SK-N-SH (cell line): ENCODE measurements around the gene FRAS1. TPM values are rescaled to one million over a fixed set of nuclear protein-coding genes. Genes with fewer than 3 reads are reported as not detected.

Experiments
- CTCF ChIA-PET: fragments of 300-600, 350-600 bp; formaldehyde crosslinking; extraction: SDS; loops from one replicate; lab custom pipeline; 2021; lab: Yijun Ruan, JAX
- POLR2A ChIA-PET: fragments of 350-600 bp; sonication (Branson Sonifier 250); formaldehyde crosslinking; extraction: SDS; loops from one replicate; lab custom pipeline; 2020; ENCODE audit warnings: antibody characterized with exemption, inconsistent platforms; lab: Yijun Ruan, JAX
- DNase-seq: peaks from one replicate; pipeline ENCODE4 v3.0.0; 2012
- H2AFZ ChIP-seq: fragments of 200-600 bp; sonication (generic); 2 replicates; pipeline ENCODE4 v1.8.1; 2016; ENCODE audit warnings: antibody characterized with exemption, mild to moderate bottlenecking, low read depth
- H3F3A ChIP-seq: fragments of 200-600 bp; sonication (generic); replicated peaks from 2 replicates; pipeline ENCODE3; 2016; ENCODE audit warnings: antibody characterized with exemption, mild to moderate bottlenecking; ENCODE audit not compliant: insufficient read depth
- H3K27ac ChIP-seq, 2 experiments: fragments of 200-500 bp in 1 of 2; fragments of 200-600 bp in 1 of 2; sonication (Bioruptor generic) in 1 of 2; sonication (generic), shearing (Covaris generic) in 1 of 2; 2 replicates each; pipeline versions ENCODE4 v1.5.1 to v1.6.1; 2014 to 2016; ENCODE audit warnings: low read depth in 2 of 2, inconsistent platforms in 1 of 2, low read length in 1 of 2, mild to moderate bottlenecking in 1 of 2, mixed read lengths in 1 of 2
- H3K27me3 ChIP-seq: fragments of 200-600 bp; sonication (generic), shearing (Covaris generic); 2 replicates; pipeline ENCODE4 v1.6.1; 2016; ENCODE audit warnings: mixed run types; ENCODE audit not compliant: insufficient read depth
- H3K36me3 ChIP-seq, 2 experiments: fragments of 200-500 bp in 1 of 2; fragments of 200-600 bp in 1 of 2; sonication (Bioruptor generic) in 1 of 2; sonication (generic) in 1 of 2; replicated peaks in 1 of 2; 2 replicates each; pipeline versions ENCODE3 to v1.5.1; 2014 to 2016; ENCODE audit warnings: low read length in 1 of 2, mild to moderate bottlenecking in 1 of 2; ENCODE audit not compliant: insufficient read depth in 2 of 2, control insufficient read depth in 1 of 2
- H3K4me1 ChIP-seq, 2 experiments: fragments of 200-500 bp in 1 of 2; fragments of 200-600 bp in 1 of 2; sonication (Bioruptor generic) in 1 of 2; sonication (generic), shearing (Covaris generic) in 1 of 2; 2 replicates each; pipeline versions ENCODE4 v1.5.1 to v1.6.1; 2014 to 2016; ENCODE audit warnings: low read depth in 1 of 2, low read length in 1 of 2, mixed run types in 1 of 2; ENCODE audit not compliant: insufficient read depth in 2 of 2, control insufficient read depth in 1 of 2
- H3K4me2 ChIP-seq: fragments of 200-600 bp; sonication (generic), shearing (Covaris generic); 2 replicates; pipeline ENCODE4 v1.6.1; 2017; ENCODE audit warnings: mixed run types
- H3K4me3 ChIP-seq, 2 experiments: fragments of 200-500 bp in 1 of 2; fragments of 200-600 bp in 1 of 2; sonication (Bioruptor generic) in 1 of 2; sonication (generic), shearing (Covaris generic) in 1 of 2; 2 replicates each; pipeline versions ENCODE4 v1.5.1 to v1.8.1; 2014 to 2016; ENCODE audit warnings: low read depth in 2 of 2, inconsistent platforms in 1 of 2, low read length in 1 of 2, mild to moderate bottlenecking in 1 of 2, mixed read lengths in 1 of 2, moderate library complexity in 1 of 2
- H3K79me2 ChIP-seq: fragments of 200-600 bp; sonication (generic); 2 replicates; pipeline ENCODE4 v1.8.1; 2017; ENCODE audit warnings: mild to moderate bottlenecking; ENCODE audit not compliant: insufficient read depth
- H3K9ac ChIP-seq: fragments of 200-600 bp; sonication (generic); 2 replicates; pipeline ENCODE4 v1.6.1; 2017; ENCODE audit warnings: mixed run types
- H3K9me2 ChIP-seq: fragments of 200-600 bp; sonication (generic); 2 replicates; pipeline ENCODE4 v1.6.1; 2017; ENCODE audit warnings: mixed run types
- H3K9me3 ChIP-seq: fragments of 200-600 bp; sonication (generic); 2 replicates; pipeline ENCODE4 v1.6.1; 2017; ENCODE audit warnings: mixed run types, mild to moderate bottlenecking, moderate library complexity
- H4K20me1 ChIP-seq: fragments of 200-600 bp; sonication (generic); 2 replicates; pipeline ENCODE4 v1.6.1; 2017; ENCODE audit warnings: mild to moderate bottlenecking, mixed run types; ENCODE audit not compliant: insufficient read depth
- CTCF ChIP-seq: fragments of 200-600 bp; sonication (generic); IDR thresholded peaks from 2 replicates; pipeline ENCODE4 v1.6.1; 2017; ENCODE audit warnings: antibody characterized with exemption, mild to moderate bottlenecking, moderate library complexity
- EZH2phosphoT487 ChIP-seq: fragments of 200-600 bp; sonication (generic); IDR thresholded peaks from 2 replicates; pipeline ENCODE4 v1.6.1; 2017; ENCODE audit warnings: low read depth, mixed run types, mild to moderate bottlenecking, antibody characterized with exemption, moderate library complexity, borderline replicate concordance
- FOXM1 ChIP-seq: IDR thresholded peaks from 2 replicates; pipeline ENCODE4 v1.4.0; 2012; ENCODE audit warnings: low read depth, mild to moderate bottlenecking
- MAX ChIP-seq: IDR thresholded peaks from 2 replicates; pipeline ENCODE4 v1.4.0; 2012; ENCODE audit warnings: low read depth
- MXI1 ChIP-seq: IDR thresholded peaks from 2 replicates; pipeline ENCODE4 v1.6.1; 2012; ENCODE audit warnings: mild to moderate bottlenecking, low read depth, low read length, improper control_type of control experiment
- NFIC ChIP-seq: IDR thresholded peaks from 2 replicates; pipeline ENCODE4 v1.4.0; 2012; ENCODE audit warnings: borderline replicate concordance
- NRF1 ChIP-seq: IDR thresholded peaks from 2 replicates; pipeline ENCODE4 v1.6.1; 2012; ENCODE audit warnings: low read depth, mild to moderate bottlenecking, low read length
- RAD21 ChIP-seq: IDR thresholded peaks from 2 replicates; pipeline ENCODE4 v1.6.1; 2012; ENCODE audit warnings: mild to moderate bottlenecking, low read length
- SIN3A ChIP-seq: IDR thresholded peaks from 2 replicates; pipeline ENCODE4 v1.6.1; 2012; ENCODE audit warnings: low read depth, mild to moderate bottlenecking, low read length, moderate library complexity, borderline replicate concordance
- SMC3 ChIP-seq: IDR thresholded peaks from 2 replicates; pipeline ENCODE4 v1.6.1; 2012; ENCODE audit warnings: low read depth, low read length, improper control_type of control experiment
- TEAD4 ChIP-seq: IDR thresholded peaks from 2 replicates; pipeline ENCODE4 v1.4.0; 2012; ENCODE audit warnings: mild to moderate bottlenecking, borderline replicate concordance; ENCODE audit not compliant: insufficient read depth
- USF2 ChIP-seq: fragments of 150-350 bp; IDR thresholded peaks from 2 replicates; pipeline ENCODE4 v1.6.1; 2017; ENCODE audit warnings: antibody characterized with exemption, low read length, low read depth, borderline replicate concordance
- YY1 ChIP-seq: IDR thresholded peaks from 2 replicates; pipeline ENCODE4 v1.4.0; 2012; ENCODE audit warnings: low read depth, mild to moderate bottlenecking
- WGBS: methylation state at CpG from one replicate; pipeline ENCODE4 v1.1.6; 2017; ENCODE audit warnings: low lambda C conversion rate; 5-methylcytosine and 5-hydroxymethylcytosine counted together
- polyA plus RNA-seq, 3 experiments: library from polyadenylated mRNA; depleted of rRNA; stranded (reverse); fragments of >200 nt; gene quantifications; 2 replicates each; pipeline ENCODE4 v1.2.3, GENCODE V29; 2012
- TF ChIP-seq, protein P1 (sequence below): IDR thresholded peaks from 2 replicates; pipeline ENCODE4 v1.4.0; 2012; ENCODE audit warnings: low read depth, borderline replicate concordance

FRAS1 gene
- polyA plus RNA-seq, 1 of the 3 experiments (the other 2 are of a cell fraction), result 8.3 TPM

- 93% methylated on average over 5 of the region's 5 CpGs for WGBS
- CTCF ChIA-PET, result no interaction called here
- H3F3A ChIP-seq, result no peaks in the 10 kb centered on the region
- no peak for TF ChIP-seq YY1
- TF ChIP-seq RAD21, result no peak
- no peak for TF ChIP-seq MAX
- TF ChIP-seq, protein P1, sequence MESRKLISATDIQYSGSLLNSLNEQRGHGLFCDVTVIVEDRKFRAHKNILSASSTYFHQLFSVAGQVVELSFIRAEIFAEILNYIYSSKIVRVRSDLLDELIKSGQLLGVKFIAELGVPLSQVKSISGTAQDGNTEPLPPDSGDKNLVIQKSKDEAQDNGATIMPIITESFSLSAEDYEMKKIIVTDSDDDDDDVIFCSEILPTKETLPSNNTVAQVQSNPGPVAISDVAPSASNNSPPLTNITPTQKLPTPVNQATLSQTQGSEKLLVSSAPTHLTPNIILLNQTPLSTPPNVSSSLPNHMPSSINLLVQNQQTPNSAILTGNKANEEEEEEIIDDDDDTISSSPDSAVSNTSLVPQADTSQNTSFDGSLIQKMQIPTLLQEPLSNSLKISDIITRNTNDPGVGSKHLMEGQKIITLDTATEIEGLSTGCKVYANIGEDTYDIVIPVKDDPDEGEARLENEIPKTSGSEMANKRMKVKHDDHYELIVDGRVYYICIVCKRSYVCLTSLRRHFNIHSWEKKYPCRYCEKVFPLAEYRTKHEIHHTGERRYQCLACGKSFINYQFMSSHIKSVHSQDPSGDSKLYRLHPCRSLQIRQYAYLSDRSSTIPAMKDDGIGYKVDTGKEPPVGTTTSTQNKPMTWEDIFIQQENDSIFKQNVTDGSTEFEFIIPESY, result no peak
- no peak for TF ChIP-seq MXI1
- TF ChIP-seq NRF1, result no peak
- TF ChIP-seq EZH2phosphoT487, result no peak
- TF ChIP-seq TEAD4, result no peak
- no peak for TF ChIP-seq NFIC
- no peak for TF ChIP-seq SMC3
- no peak for TF ChIP-seq SIN3A
- TF ChIP-seq CTCF, result no peak
- TF ChIP-seq FOXM1, result no peak
- TF ChIP-seq USF2, result no peak
- TF ChIP-seq, all 33 proteins: peak for 0
- Histone ChIP-seq H2AFZ (no peak overlapping the region), H3K36me3 (peaks cover 10 to 23% of the 10 kb centered on the region in 2 experiments), H3K4me1 (peaks cover 0 to 10% of the 10 kb centered on the region in 2 experiments; a peak in 2 of 4 replicates), H3K9me2 (no peaks in the 10 kb centered on the region), H3K4me2 (no peak overlapping the region), H3K9me3 (no peaks in the 10 kb centered on the region), H3K4me3 (no peak overlapping the region), H3K27me3 (no peaks in the 10 kb centered on the region), H3K27ac (no peak overlapping the region), H3K9ac (no peak overlapping the region), H3K79me2 (no peaks in the 10 kb centered on the region), H4K20me1 (no peaks in the 10 kb centered on the region)
- POLR2A ChIA-PET, result no interaction called here
- no peak for DNase-seq
Measured at GRCh38 chr4:78322032-78322431, 264.9 kb downstream of the FRAS1 start.
